Retinal pigment epithelial cell (primary cell): ENCODE data around the gene ITPKA.

Experiments
- DNase-seq: peaks from one replicate; pipeline ENCODE4 v3.0.0-alpha.2; 2010; ENCODE audit warnings: low read depth
- H3K4me3 ChIP-seq: 2 replicates; pipeline ENCODE4 v1.5.1; 2011; ENCODE audit warnings: mild to moderate bottlenecking, low read length, control low read depth, moderate library complexity
- CTCF ChIP-seq: conservative IDR thresholded peaks from 2 replicates; pipeline ENCODE4 v1.5.1; 2011; ENCODE audit warnings: low read depth, low read length, control low read depth, inconsistent platforms

Gene ITPKA

GRCh38 chr15:41503669-41504010 lies 10.0 kb downstream of the ITPKA start:
- H3K4me3 ChIP-seq, result no peak overlapping the region
- TF ChIP-seq CTCF, result no peak
- DNase-seq, result no peak

DNA sequence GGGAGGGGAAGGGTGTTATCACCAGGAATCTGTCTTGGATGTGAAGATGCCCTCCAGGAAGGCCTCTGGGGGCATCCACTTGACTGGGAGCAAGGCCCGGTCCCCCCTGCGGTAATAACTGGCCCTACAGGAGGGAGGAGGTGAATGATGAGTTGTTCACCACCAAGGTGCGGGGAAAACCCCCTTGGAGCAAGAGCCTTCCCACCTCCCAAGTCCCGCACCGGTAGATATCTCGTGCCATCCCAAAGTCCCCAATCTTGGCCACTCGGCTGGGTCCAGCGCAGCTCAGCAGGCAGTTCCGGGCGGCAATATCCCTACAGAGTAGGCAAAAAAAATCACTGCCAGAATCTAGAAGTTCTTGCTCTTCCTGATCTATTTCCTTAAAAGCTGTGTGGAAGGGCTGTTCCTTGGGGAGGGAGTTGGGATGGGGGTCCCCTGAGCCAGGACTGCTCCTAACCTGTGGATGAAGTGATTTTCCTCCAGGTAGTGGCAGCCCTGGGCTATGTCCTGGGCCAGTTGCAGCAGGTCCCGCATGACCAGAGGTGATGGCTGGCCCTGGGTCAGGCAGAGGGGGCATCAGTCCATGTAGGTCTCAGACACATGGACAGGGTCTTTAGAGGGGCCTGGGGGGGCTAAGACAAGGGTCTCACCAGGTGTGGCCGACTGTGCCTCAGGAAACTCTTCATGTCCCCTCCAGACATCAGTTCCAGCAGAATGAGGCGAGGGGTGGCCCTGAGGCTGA lies 11.2 kb downstream of the ITPKA start:
- no peak overlapping the region for H3K4me3 ChIP-seq
- no peak for TF ChIP-seq CTCF
- DNase-seq, result no peak

- no peak for DNase-seq
- TF ChIP-seq CTCF, result no peak
- H3K4me3 ChIP-seq, result no peak overlapping the region
Measured at GRCh38 chr15:41505776-41506175, 12.1 kb downstream of the ITPKA start.

GRCh38 chr15:41506796-41507341 lies 13.2 kb downstream of the ITPKA start:
- no peak overlapping the region for H3K4me3 ChIP-seq
- TF ChIP-seq CTCF, result no peak
- no peak for DNase-seq

GRCh38 chr15:41507820-41508290 lies 14.2 kb downstream of the ITPKA start:
- no peak for TF ChIP-seq CTCF
- H3K4me3 ChIP-seq, result no peak overlapping the region

GRCh38 chr15:41510728-41511127 lies 17.1 kb downstream of the ITPKA start:
- H3K4me3 ChIP-seq, result no peak overlapping the region
- no peak for DNase-seq
- no peak for TF ChIP-seq CTCF

More at GRCh38 chr15:41507820-41508290, 14.2 kb downstream of the ITPKA start:
- DNase-seq, result no peak

- H3K4me3 ChIP-seq, result no peak overlapping the region
- no peak for TF ChIP-seq CTCF
- DNase-seq, result no peak
Measured at GRCh38 chr15:41511331-41511898, 17.7 kb downstream of the ITPKA start.
